HepG2 (cell line): ENCODE results near the gene ENPP7. TPM values are rescaled to one million over a fixed set of nuclear protein-coding genes. Genes with fewer than 3 reads are reported as not detected.

ENCODE experiments used
- FOXP1 ChIP-seq, 2 experiments: fragments of 450-650 bp in 1 of 2; IDR thresholded peaks; 2 replicates each; pipeline ENCODE4 v1.6.1; 2017 to 2018; ENCODE audit warnings: antibody characterized with exemption in 1 of 2
- HNRNPLL ChIP-seq: fragments of 200-400 bp; formaldehyde crosslinking; IDR thresholded peaks from 2 replicates; pipeline ENCODE4 v1.6.1; 2017; ENCODE audit warnings: mild to moderate bottlenecking, low read depth, low read length; ENCODE audit not compliant: poor library complexity, severe bottlenecking
- JUND ChIP-seq: sonication (generic); formaldehyde crosslinking; IDR thresholded peaks from 2 replicates; pipeline ENCODE4 v1.8.0; 2022; ENCODE audit warnings: mild to moderate bottlenecking, missing genetic modification reagents
- KDM4B ChIP-seq: sonication (generic); formaldehyde crosslinking; IDR thresholded peaks from 2 replicates; pipeline ENCODE4 v1.4.0; 2020; ENCODE audit warnings: missing genetic modification reagents
- MED13 ChIP-seq: sonication (generic); formaldehyde crosslinking; IDR thresholded peaks from 2 replicates; pipeline ENCODE4 v1.5.0; 2020; ENCODE audit warnings: missing genetic modification reagents
- NFIB ChIP-seq: sonication (generic); formaldehyde crosslinking; IDR thresholded peaks from 2 replicates; pipeline ENCODE4 v1.9.0; 2021; ENCODE audit warnings: missing genetic modification reagents, mild to moderate bottlenecking, borderline replicate concordance
- RCOR2 ChIP-seq: IDR thresholded peaks from 2 replicates; pipeline ENCODE4 v1.6.1; 2016; ENCODE audit warnings: missing biosample characterization, missing genetic modification reagents
- SP1 ChIP-seq, 2 experiments: fragments of 450-650 bp in 1 of 2; sonication (generic) in 1 of 2; formaldehyde crosslinking in 1 of 2; IDR thresholded peaks; 2 replicates each; pipeline versions ENCODE4 v1.4.0 to v1.6.1; 2016 to 2020; ENCODE audit warnings: missing genetic modification reagents in 1 of 2
- SRF ChIP-seq: IDR thresholded peaks from 2 replicates; pipeline ENCODE4 v1.6.1; 2011; ENCODE audit warnings: mild to moderate bottlenecking, low read depth, low read length, moderate library complexity
- ZBTB8A ChIP-seq: sonication (generic); formaldehyde crosslinking; IDR thresholded peaks from 2 replicates; pipeline ENCODE4 v1.4.0; 2020; ENCODE audit warnings: mild to moderate bottlenecking, low read depth, missing genetic modification reagents, borderline replicate concordance
- ZNF205 ChIP-seq: IDR thresholded peaks from 2 replicates; pipeline ENCODE4 v1.6.1; 2018; ENCODE audit warnings: missing biosample characterization, missing genetic modification reagents
- ZNF276 ChIP-seq: sonication (generic); formaldehyde crosslinking; IDR thresholded peaks from 2 replicates; pipeline ENCODE4 v1.4.0; 2020; ENCODE audit warnings: mild to moderate bottlenecking, low read depth, missing genetic modification reagents
- ZNF644 ChIP-seq: IDR thresholded peaks from 2 replicates; pipeline ENCODE4 v1.6.1; 2016; ENCODE audit warnings: low read depth
- ZNF782 ChIP-seq: sonication (generic); formaldehyde crosslinking; IDR thresholded peaks from 2 replicates; pipeline ENCODE4 v1.4.0; 2020; ENCODE audit warnings: missing genetic modification reagents, mild to moderate bottlenecking, borderline replicate concordance
- ZNF883 ChIP-seq: sonication (generic); formaldehyde crosslinking; IDR thresholded peaks from 2 replicates; pipeline ENCODE4 v1.5.1; 2020; ENCODE audit warnings: mild to moderate bottlenecking, missing genetic modification reagents; ENCODE audit errors: not compliant biosample characterization
- polyA plus RNA-seq, 8 experiments: library from polyadenylated mRNA; depleted of rRNA in 3 of 8; stranded (reverse) in 7 of 8; unstranded in 1 of 8; fragments of >200 nt; fragmentation: Illumina TruSeq in 4 of 8; extraction: Trizol in 4 of 8; gene quantifications; 2 replicates each; pipeline versions ENCODE4 v1.2.1 to v1.2.3, GENCODE V29; 2011 to 2016; ENCODE audit warnings: low read depth in 4 of 8, missing spikeins in 1 of 8, mixed read lengths in 1 of 8; ENCODE audit not compliant: insufficient read depth in 1 of 8
- total RNA-seq, 5 experiments: library from RNA; depleted of rRNA; stranded (reverse); fragments of >200 nt; fragmentation: Illumina TruSeq; extraction: Trizol; gene quantifications; 2 replicates each; pipeline ENCODE4 v1.2.3, GENCODE V29; 2016; ENCODE audit warnings: low read depth in 1 of 5
- TF ChIP-seq, protein P1 (sequence below), 2 experiments: sonication (generic) in 1 of 2; formaldehyde crosslinking in 1 of 2; IDR thresholded peaks; 2 replicates each; pipeline versions ENCODE4 v1.5.1 to v1.6.1; 2011 to 2020; ENCODE audit warnings: borderline replicate concordance in 1 of 2, low read depth in 1 of 2, low read length in 1 of 2, mild to moderate bottlenecking in 1 of 2, missing genetic modification reagents in 1 of 2, moderate library complexity in 1 of 2
- TF ChIP-seq, protein P2 (sequence below): sonication (generic); formaldehyde crosslinking; IDR thresholded peaks from 2 replicates; pipeline ENCODE4 v1.5.0; 2020; ENCODE audit warnings: mild to moderate bottlenecking, missing genetic modification reagents, borderline replicate concordance
- TF ChIP-seq, protein P3 (sequence below): sonication (generic); formaldehyde crosslinking; conservative IDR thresholded peaks from 2 replicates; pipeline ENCODE4 v1.8.1; 2023; ENCODE audit warnings: missing genetic modification reagents
- TF ChIP-seq, protein P4 (sequence below): sonication (generic); formaldehyde crosslinking; conservative IDR thresholded peaks from 2 replicates; pipeline ENCODE4 v1.5.0; 2020; ENCODE audit warnings: missing genetic modification reagents

The ENPP7 gene
- total and polyA plus RNA-seq, 2 of the 13 experiments (the other 11 are each of a cell fraction or from before 2014, with no cell fraction given): 1.1 to 2.2 TPM

DNA sequence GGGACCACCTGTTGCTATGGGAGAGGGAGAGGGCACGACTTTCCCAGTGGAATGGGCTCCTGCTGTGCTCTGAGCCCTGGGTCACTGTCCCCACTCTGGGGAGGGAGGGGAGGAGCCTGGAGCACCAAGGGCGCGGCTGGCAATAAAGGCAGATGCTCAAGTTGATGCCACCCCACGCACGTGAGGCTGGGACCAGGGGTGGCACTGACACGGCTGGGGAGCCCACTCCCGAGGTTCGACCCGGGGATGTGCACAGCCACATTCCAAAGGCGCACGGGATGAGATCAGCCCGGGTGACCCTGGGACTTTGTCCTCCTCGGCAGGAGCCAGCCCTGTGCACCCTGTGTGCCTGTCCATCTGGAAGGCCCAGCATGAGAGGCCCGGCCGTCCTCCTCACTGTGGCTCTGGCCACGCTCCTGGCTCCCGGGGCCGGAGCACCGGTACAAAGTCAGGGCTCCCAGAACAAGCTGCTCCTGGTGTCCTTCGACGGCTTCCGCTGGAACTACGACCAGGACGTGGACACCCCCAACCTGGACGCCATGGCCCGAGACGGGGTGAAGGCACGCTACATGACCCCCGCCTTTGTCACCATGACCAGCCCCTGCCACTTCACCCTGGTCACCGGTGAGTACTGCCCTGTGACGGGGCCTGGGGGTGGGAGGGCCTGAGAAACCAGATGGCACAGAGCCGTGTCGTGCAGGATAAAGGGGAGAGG, at the start of gene ENPP7 (continued):
- TF ChIP-seq ZBTB8A (no peak), ZNF883 (CRISPR knock-in tag) (peak; percentile 28), RCOR2 (CRISPR knock-in tag) (no peak), ZNF644 (CRISPR knock-in tag) (no peak), ZNF782 (CRISPR knock-in tag) (peak; percentile 72; the same call in 1 of the 2 replicates), KDM4B (no peak), JUND (peak; percentile 50; the same call in 1 of the 2 replicates), SP1 (IDR thresholded peaks at IDR 0.05) (no peak), SP1 (CRISPR knock-in tag; IDR thresholded peaks at IDR 0.05) (no peak), NFIB (CRISPR knock-in tag) (no peak), HNRNPLL (no peak), SRF (no peak), ZNF276 (CRISPR knock-in tag) (no peak; the same call in 1 of the 2 replicates), ZNF205 (CRISPR knock-in tag) (0 out of 2 replicates have a peak, but pooled peaks have one; percentile 39), MED13 (CRISPR knock-in tag) (no peak), FOXP1 (IDR thresholded peaks at IDR 0.05) (no peak), FOXP1 (CRISPR knock-in tag; IDR thresholded peaks at IDR 0.05) (no peak)
- TF ChIP-seq, protein P1, sequence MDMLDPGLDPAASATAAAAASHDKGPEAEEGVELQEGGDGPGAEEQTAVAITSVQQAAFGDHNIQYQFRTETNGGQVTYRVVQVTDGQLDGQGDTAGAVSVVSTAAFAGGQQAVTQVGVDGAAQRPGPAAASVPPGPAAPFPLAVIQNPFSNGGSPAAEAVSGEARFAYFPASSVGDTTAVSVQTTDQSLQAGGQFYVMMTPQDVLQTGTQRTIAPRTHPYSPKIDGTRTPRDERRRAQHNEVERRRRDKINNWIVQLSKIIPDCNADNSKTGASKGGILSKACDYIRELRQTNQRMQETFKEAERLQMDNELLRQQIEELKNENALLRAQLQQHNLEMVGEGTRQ (IDR thresholded peaks at IDR 0.05; ENCODE audit: low read depth, low read length): no peak
- TF ChIP-seq, protein P1 (CRISPR knock-in tag; IDR thresholded peaks at IDR 0.05; ENCODE audit: borderline replicate concordance): no peak
- TF ChIP-seq, protein P2, sequence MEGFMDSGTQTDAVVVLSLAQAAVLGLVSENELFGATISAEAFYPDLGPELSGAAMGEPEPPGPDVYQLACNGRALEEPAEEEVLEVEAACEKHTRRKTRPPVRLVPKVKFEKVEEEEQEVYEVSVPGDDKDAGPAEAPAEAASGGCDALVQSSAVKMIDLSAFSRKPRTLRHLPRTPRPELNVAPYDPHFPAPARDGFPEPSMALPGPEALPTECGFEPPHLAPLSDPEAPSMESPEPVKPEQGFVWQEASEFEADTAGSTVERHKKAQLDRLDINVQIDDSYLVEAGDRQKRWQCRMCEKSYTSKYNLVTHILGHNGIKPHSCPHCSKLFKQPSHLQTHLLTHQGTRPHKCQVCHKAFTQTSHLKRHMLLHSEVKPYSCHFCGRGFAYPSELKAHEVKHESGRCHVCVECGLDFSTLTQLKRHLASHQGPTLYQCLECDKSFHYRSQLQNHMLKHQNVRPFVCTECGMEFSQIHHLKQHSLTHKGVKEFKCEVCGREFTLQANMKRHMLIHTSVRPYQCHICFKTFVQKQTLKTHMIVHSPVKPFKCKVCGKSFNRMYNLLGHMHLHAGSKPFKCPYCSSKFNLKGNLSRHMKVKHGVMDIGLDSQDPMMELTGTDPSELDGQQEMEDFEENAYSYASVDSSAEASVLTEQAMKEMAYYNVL (CRISPR knock-in tag): no peak
- TF ChIP-seq, protein P3, sequence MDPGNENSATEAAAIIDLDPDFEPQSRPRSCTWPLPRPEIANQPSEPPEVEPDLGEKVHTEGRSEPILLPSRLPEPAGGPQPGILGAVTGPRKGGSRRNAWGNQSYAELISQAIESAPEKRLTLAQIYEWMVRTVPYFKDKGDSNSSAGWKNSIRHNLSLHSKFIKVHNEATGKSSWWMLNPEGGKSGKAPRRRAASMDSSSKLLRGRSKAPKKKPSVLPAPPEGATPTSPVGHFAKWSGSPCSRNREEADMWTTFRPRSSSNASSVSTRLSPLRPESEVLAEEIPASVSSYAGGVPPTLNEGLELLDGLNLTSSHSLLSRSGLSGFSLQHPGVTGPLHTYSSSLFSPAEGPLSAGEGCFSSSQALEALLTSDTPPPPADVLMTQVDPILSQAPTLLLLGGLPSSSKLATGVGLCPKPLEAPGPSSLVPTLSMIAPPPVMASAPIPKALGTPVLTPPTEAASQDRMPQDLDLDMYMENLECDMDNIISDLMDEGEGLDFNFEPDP (CRISPR knock-in tag): no peak
- TF ChIP-seq, protein P4, sequence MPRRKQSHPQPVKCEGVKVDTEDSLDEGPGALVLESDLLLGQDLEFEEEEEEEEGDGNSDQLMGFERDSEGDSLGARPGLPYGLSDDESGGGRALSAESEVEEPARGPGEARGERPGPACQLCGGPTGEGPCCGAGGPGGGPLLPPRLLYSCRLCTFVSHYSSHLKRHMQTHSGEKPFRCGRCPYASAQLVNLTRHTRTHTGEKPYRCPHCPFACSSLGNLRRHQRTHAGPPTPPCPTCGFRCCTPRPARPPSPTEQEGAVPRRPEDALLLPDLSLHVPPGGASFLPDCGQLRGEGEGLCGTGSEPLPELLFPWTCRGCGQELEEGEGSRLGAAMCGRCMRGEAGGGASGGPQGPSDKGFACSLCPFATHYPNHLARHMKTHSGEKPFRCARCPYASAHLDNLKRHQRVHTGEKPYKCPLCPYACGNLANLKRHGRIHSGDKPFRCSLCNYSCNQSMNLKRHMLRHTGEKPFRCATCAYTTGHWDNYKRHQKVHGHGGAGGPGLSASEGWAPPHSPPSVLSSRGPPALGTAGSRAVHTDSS (CRISPR knock-in tag): no peak
